HG02981 (cell line): ENCODE results near the gene OR6B3.
"Not testable (repeated sequence)": the region's sequence is repeated elsewhere in the genome, so short reads cannot be mapped to it uniquely, and the experiment has no call there.

Source experiments
- ATAC-seq: cut with Tn5 transposase; IDR thresholded peaks from one replicate; pipeline ENCODE4 v1.9.1; 2021; ENCODE audit warnings: mild to moderate bottlenecking, moderate library complexity; ENCODE audit not compliant: unreplicated experiment

OR6B3 gene

GRCh38 chr2:240045098-240045497 is 8.2 kb downstream of the OR6B3 start:
- no peak for ATAC-seq

GRCh38 chr2:240044096-240044495 is 9.2 kb downstream of the OR6B3 start:
- not testable (repeated sequence) for ATAC-seq

- no peak for ATAC-seq
Measured at GRCh38 chr2:240043279-240043989, 9.9 kb downstream of the OR6B3 start.

- ATAC-seq: no peak
Measured at GRCh38 chr2:240042740-240043139, 10.6 kb downstream of the OR6B3 start.

- ATAC-seq: no peak
Measured at GRCh38 chr2:240041363-240041762, 12.0 kb downstream of the OR6B3 start.

- no peak for ATAC-seq
Measured at GRCh38 chr2:240037358-240037757, 16.0 kb downstream of the OR6B3 start.

- ATAC-seq: no peak
Measured at GRCh38 chr2:240033330-240033678, 20.0 kb downstream of the OR6B3 start.

GRCh38 chr2:240032406-240033329 is 20.7 kb downstream of the OR6B3 start:
- ATAC-seq: no peak

GRCh38 chr2:240030379-240031094 is 22.8 kb downstream of the OR6B3 start, which contains the start of gene OR6B2:
Gene OR6B2 (minus strand): TSS chr2:240030429. CDS start chr2:240030429, 0 bp downstream.
- no peak for ATAC-seq

GRCh38 chr2:240024766-240025165 is 28.6 kb downstream of the OR6B3 start:
- ATAC-seq: peak; percentile 32

- ATAC-seq: no peak
Measured at GRCh38 chr2:240023792-240024191, 29.5 kb downstream of the OR6B3 start.

GRCh38 chr2:240021488-240022104 is 31.7 kb downstream of the OR6B3 start:
- no peak for ATAC-seq

GRCh38 chr2:240018071-240018750 is 35.1 kb downstream of the OR6B3 start:
- ATAC-seq: no peak

GRCh38 chr2:240014327-240014726 is 39.0 kb downstream of the OR6B3 start:
- ATAC-seq: no peak

- ATAC-seq: no peak
Measured at GRCh38 chr2:240013343-240013742, 40.0 kb downstream of the OR6B3 start.

GRCh38 chr2:240002983-240003382 is 50.3 kb downstream of the OR6B3 start:
- no peak for ATAC-seq

- no peak for ATAC-seq
Measured at GRCh38 chr2:240000671-240001070, 52.6 kb downstream of the OR6B3 start.

GRCh38 chr2:239997686-239998409 is 55.5 kb downstream of the OR6B3 start:
- ATAC-seq: no peak
